Left ventricle myocardium inferior (tissue), 1 donor: ENCODE results near the gene FARP1. TPM values are rescaled to one million over a fixed set of nuclear protein-coding genes. Genes with fewer than 3 reads are reported as not detected.

Experiments used
- DNase-seq: peaks from one replicate; pipeline ENCODE4 v3.0.0-alpha.2; 2020
- H3K27ac ChIP-seq: fragments of 200-600 bp; replicated peaks from 2 replicates; pipeline ENCODE4 v1.8.0; 2021
- H3K27me3 ChIP-seq: fragments of 200-600 bp; 2 replicates; pipeline ENCODE4 v1.8.0; 2021; ENCODE audit warnings: low read depth
- H3K36me3 ChIP-seq: fragments of 200-600 bp; 2 replicates; pipeline ENCODE4 v1.8.0; 2021
- H3K4me1 ChIP-seq: fragments of 200-600 bp; 2 replicates; pipeline ENCODE4 v1.8.0; 2021
- H3K4me3 ChIP-seq: fragments of 200-600 bp; 2 replicates; pipeline ENCODE4 v1.8.0; 2021; ENCODE audit warnings: mild to moderate bottlenecking, moderate library complexity
- H3K9me3 ChIP-seq: fragments of 200-600 bp; replicated peaks from 2 replicates; pipeline ENCODE4 v1.8.0; 2021
- CTCF ChIP-seq: fragments of 200-600 bp; IDR thresholded peaks from 2 replicates; pipeline ENCODE4 v1.8.0; 2021; ENCODE audit warnings: antibody characterized with exemption, mild to moderate bottlenecking, borderline replicate concordance
- intact Hi-C: fragments of 100-400 bp; cut with micrococcal nuclease; formaldehyde crosslinking; loops from one replicate; pipeline ENCODE4 v1.11.0; 2022
- total RNA-seq: library from RNA; stranded (reverse); fragmentation: NEBNext Ultra II Directional; extraction: Animal tissue kit (Norgen Biotek cat#: 25700); gene quantifications from one replicate; pipeline ENCODE4 v1.2.1, GENCODE V29; 2021
- donor health status: DM: no; HTN: yes; CAD: no; lungs with severe emphysema.

The FARP1 gene
- total RNA-seq, 1 donor from 2014 or later = 17.6 TPM

- Histone ChIP-seq H3K27me3 (no peaks in the 10 kb centered on the region), H3K4me1 (peaks cover 10% of the 10 kb centered on the region), H3K27ac (no peak overlapping the region), H3K4me3 (no peak overlapping the region), H3K9me3 (no peaks in the 10 kb centered on the region), H3K36me3 (peaks cover 33% of the 10 kb centered on the region)
- no peak for TF ChIP-seq CTCF
- intact Hi-C loops = no loop called here
- no peak for DNase-seq
Measured at GRCh38 chr13:98441056-98441676, 298.3 kb downstream of the FARP1 start.

GRCh38 chr13:98442391-98443230 is 299.7 kb downstream of the FARP1 start:
- TF ChIP-seq CTCF = no peak
- Histone ChIP-seq H3K36me3 (peaks cover 42% of the 10 kb centered on the region), H3K27ac (no peak overlapping the region), H3K9me3 (no peaks in the 10 kb centered on the region), H3K4me3 (no peak overlapping the region), H3K4me1 (peaks cover 10% of the 10 kb centered on the region), H3K27me3 (no peaks in the 10 kb centered on the region)
- no peak for DNase-seq
- intact Hi-C loops = no loop called here

- Histone ChIP-seq H3K27me3 (no peaks in the 10 kb centered on the region), H3K27ac (no peak overlapping the region), H3K4me3 (no peak overlapping the region), H3K36me3 (peaks cover 45% of the 10 kb centered on the region), H3K4me1 (peaks cover 16% of the 10 kb centered on the region), H3K9me3 (no peaks in the 10 kb centered on the region)
- intact Hi-C loops = no loop called here
- no peak for DNase-seq
- TF ChIP-seq CTCF = no peak
Measured at GRCh38 chr13:98443329-98443728, 300.4 kb downstream of the FARP1 start.

- Histone ChIP-seq H3K27me3 (no peaks in the 10 kb centered on the region), H3K4me1 (peaks cover 21% of the 10 kb centered on the region), H3K4me3 (no peak overlapping the region), H3K9me3 (no peaks in the 10 kb centered on the region), H3K36me3 (peaks cover 46% of the 10 kb centered on the region), H3K27ac (no peak overlapping the region)
- TF ChIP-seq CTCF = no peak
- intact Hi-C loops = no loop called here
- DNase-seq = no peak
Measured at GRCh38 chr13:98443800-98444325, 301.0 kb downstream of the FARP1 start.

- Histone ChIP-seq H3K36me3 (peaks cover 48% of the 10 kb centered on the region), H3K4me1 (peaks cover 27% of the 10 kb centered on the region), H3K27me3 (no peaks in the 10 kb centered on the region), H3K4me3 (no peak overlapping the region), H3K27ac (no peak overlapping the region), H3K9me3 (no peaks in the 10 kb centered on the region)
- no peak for DNase-seq
- TF ChIP-seq CTCF = no peak
- intact Hi-C loops = no loop called here
Measured at GRCh38 chr13:98444381-98444780, 301.5 kb downstream of the FARP1 start.
